Osteoblast (primary cell): ENCODE data around the gene ACTL7B. TPM values are rescaled to one million over a fixed set of nuclear protein-coding genes. Genes with fewer than 3 reads are reported as not detected.

Source experiments
- DNase-seq: peaks from one replicate; pipeline ENCODE4 v3.0.0; 2011; ENCODE audit warnings: low spot score, mixed read lengths; ENCODE audit not compliant: insufficient read length; ENCODE audit errors: missing footprints
- H2AFZ ChIP-seq: 2 replicates; pipeline ENCODE4 v1.6.0; 2011; ENCODE audit warnings: mild to moderate bottlenecking, low read length
- H3K27ac ChIP-seq: 2 replicates; pipeline ENCODE4 v1.5.1; 2011; ENCODE audit warnings: mild to moderate bottlenecking, low read depth, low read length, moderate library complexity
- H3K27me3 ChIP-seq: 2 replicates; pipeline ENCODE4 v1.6.0; 2012; ENCODE audit warnings: mild to moderate bottlenecking, control low read depth, inconsistent platforms, low read length, moderate library complexity; ENCODE audit not compliant: insufficient read depth
- H3K36me3 ChIP-seq: 2 replicates; pipeline ENCODE4 v1.5.1; 2011; ENCODE audit warnings: mild to moderate bottlenecking, low read length, control low read depth, moderate library complexity; ENCODE audit not compliant: insufficient read depth
- H3K4me1 ChIP-seq: 2 replicates; pipeline ENCODE4 v1.5.1; 2011; ENCODE audit warnings: mild to moderate bottlenecking, low read length, control low read depth, moderate library complexity; ENCODE audit not compliant: insufficient read depth
- H3K4me2 ChIP-seq: 2 replicates; pipeline ENCODE4 v1.6.0; 2011; ENCODE audit warnings: mild to moderate bottlenecking, low read length; ENCODE audit not compliant: insufficient read depth
- H3K4me3 ChIP-seq: fragments of 200-600 bp; sonication (generic); 3 replicates; pipeline ENCODE4 v1.5.1; 2012; ENCODE audit warnings: mild to moderate bottlenecking, low read length, inconsistent platforms; ENCODE audit not compliant: insufficient read depth
- H3K79me2 ChIP-seq: 2 replicates; pipeline ENCODE4 v1.6.0; 2012; ENCODE audit warnings: mild to moderate bottlenecking, low read length, control low read depth, inconsistent platforms; ENCODE audit not compliant: insufficient read depth
- H3K9me3 ChIP-seq: 2 replicates; pipeline ENCODE4 v1.5.1; 2011; ENCODE audit warnings: low read depth, low read length, control low read depth
- H4K20me1 ChIP-seq: 2 replicates; pipeline ENCODE4 v1.6.0; 2012; ENCODE audit warnings: mild to moderate bottlenecking, low read length, control low read depth; ENCODE audit not compliant: insufficient read depth
- CTCF ChIP-seq: IDR thresholded peaks from 2 replicates; pipeline ENCODE4 v1.5.1; 2011; ENCODE audit warnings: mild to moderate bottlenecking, low read depth, low read length, moderate library complexity; ENCODE audit errors: extremely low read depth
- total RNA-seq: library from RNA; depleted of rRNA; stranded (reverse); fragments of >200 nt; gene quantifications from 2 replicates; pipeline ENCODE4 v1.2.3, GENCODE V29; 2012

Gene ACTL7B
- total RNA-seq, 1 donor, result not detected

GRCh38 chr9:108883085-108883484 lies 27.3 kb upstream of the ACTL7B start:
- DNase-seq, result no peak
- TF ChIP-seq CTCF, result no peak
- H3K36me3 ChIP-seq, result peaks cover 46% of the 10 kb centered on the region
- H3K27me3 ChIP-seq, result no peaks in the 10 kb centered on the region
- H2AFZ ChIP-seq, result no peak overlapping the region
- peaks cover 10% of the 10 kb centered on the region for H3K4me1 ChIP-seq
- H3K4me2 ChIP-seq, result no peak overlapping the region
- no peaks in the 10 kb centered on the region for H3K9me3 ChIP-seq
- no peaks in the 10 kb centered on the region for H3K79me2 ChIP-seq
- no peak overlapping the region for H3K27ac ChIP-seq
- no peak overlapping the region for H3K4me3 ChIP-seq
- H4K20me1 ChIP-seq, result no peaks in the 10 kb centered on the region

- TF ChIP-seq CTCF, result no peak
- H3K27me3 ChIP-seq, result no peaks in the 10 kb centered on the region
- H3K9me3 ChIP-seq, result no peaks in the 10 kb centered on the region
- no peaks in the 10 kb centered on the region for H4K20me1 ChIP-seq
- no peak for DNase-seq
- H3K4me2 ChIP-seq, result no peak overlapping the region
- peaks cover 10% of the 10 kb centered on the region for H3K4me1 ChIP-seq
- no peak overlapping the region for H2AFZ ChIP-seq
- no peak overlapping the region for H3K4me3 ChIP-seq
- no peak overlapping the region for H3K27ac ChIP-seq
- H3K79me2 ChIP-seq, result no peaks in the 10 kb centered on the region
- H3K36me3 ChIP-seq, result peaks cover 46% of the 10 kb centered on the region
These were observed 26.5 kb upstream of the ACTL7B start for GRCh38 chr9:108882052-108882888.

- Histone ChIP-seq H2AFZ (no peak overlapping the region), H3K36me3 (peaks cover 56% of the 10 kb centered on the region), H4K20me1 (no peaks in the 10 kb centered on the region), H3K4me1 (peaks cover 4% of the 10 kb centered on the region), H3K27ac (no peak overlapping the region), H3K27me3 (no peaks in the 10 kb centered on the region), H3K79me2 (no peaks in the 10 kb centered on the region), H3K4me3 (no peak overlapping the region), H3K9me3 (no peaks in the 10 kb centered on the region), H3K4me2 (no peak overlapping the region)
- no peak for TF ChIP-seq CTCF
- DNase-seq, result no peak
These were observed 25.0 kb upstream of the ACTL7B start for GRCh38 chr9:108880738-108881316.

GRCh38 chr9:108877524-108877923 lies 21.7 kb upstream of the ACTL7B start:
- Histone ChIP-seq H3K27me3 (no peaks in the 10 kb centered on the region), H3K9me3 (no peaks in the 10 kb centered on the region), H3K4me1 (no peaks in the 10 kb centered on the region), H3K79me2 (no peaks in the 10 kb centered on the region), H4K20me1 (no peaks in the 10 kb centered on the region), H3K4me3 (no peak overlapping the region), H3K27ac (no peak overlapping the region), H3K36me3 (peaks cover 79% of the 10 kb centered on the region), H3K4me2 (no peak overlapping the region), H2AFZ (no peak overlapping the region)
- TF ChIP-seq CTCF, result no peak
- DNase-seq, result no peak
